SKM-1 (cell line): ENCODE data around the gene PPIA.

Source experiments
- DNase-seq: peaks from one replicate; lab custom pipeline; 2025; ENCODE audit not compliant: unreplicated experiment; lab: John Stamatoyannopoulos, UW

Gene PPIA

GRCh38 chr7:44796504-44797328, at the start of gene PPIA:
Gene PPIA, plus strand, starts transcription at chr7:44796681. Its CDS starts 44 bp downstream, at chr7:44796725.
- DNase-seq: peak; percentile 90

GRCh38 chr7:44748045-44748947, 48.2 kb upstream of the PPIA start, which contains the start of gene ZMIZ2:
Gene ZMIZ2, plus strand, starts transcription at chr7:44748847. Its CDS starts 7,403 bp downstream, at chr7:44756250.
- peak; percentile 38 for DNase-seq

GRCh38 chr7:44748948-44749731, 47.3 kb upstream of the PPIA start:
- no peak for DNase-seq

- DNase-seq: no peak
These were observed 46.5 kb upstream of the PPIA start for GRCh38 chr7:44749992-44750391.

- no peak for DNase-seq
These were observed 46.1 kb upstream of the PPIA start for GRCh38 chr7:44750424-44750823.

- no peak for DNase-seq
These were observed 45.4 kb upstream of the PPIA start for GRCh38 chr7:44750921-44751571.

GRCh38 chr7:44752822-44753221, 43.7 kb upstream of the PPIA start:
- DNase-seq: no peak

GRCh38 chr7:44754802-44755697, 41.4 kb upstream of the PPIA start:
- no peak for DNase-seq

GRCh38 chr7:44755698-44756627, 40.5 kb upstream of the PPIA start:
- no peak for DNase-seq

GRCh38 chr7:44756904-44757303, 39.6 kb upstream of the PPIA start:
- DNase-seq: no peak

GRCh38 chr7:44757311-44757710, 39.2 kb upstream of the PPIA start:
- no peak for DNase-seq

GRCh38 chr7:44757739-44758138, 38.7 kb upstream of the PPIA start:
- DNase-seq: no peak

GRCh38 chr7:44759246-44759645, 37.2 kb upstream of the PPIA start:
- no peak for DNase-seq

GRCh38 chr7:44760034-44760580, 36.4 kb upstream of the PPIA start:
- DNase-seq: no peak

GRCh38 chr7:44761207-44762161, 35.0 kb upstream of the PPIA start:
- DNase-seq: no peak

GRCh38 chr7:44762300-44762699, 34.2 kb upstream of the PPIA start:
- DNase-seq: no peak
